Thoracic aorta (tissue), 2 donors: ENCODE measurements around the gene ASTL. TPM values are rescaled to one million over a fixed set of nuclear protein-coding genes. Genes with fewer than 3 reads are reported as not detected.

ENCODE experiments used
- ATAC-seq: fragments of 150-250 bp; one replicate; pipeline ENCODE4 v1.8.0; 2017; ENCODE audit warnings: low read depth; ENCODE audit not compliant: insufficient number of reproducible peaks, low FRiP score
- DNase-seq: peaks from one replicate; pipeline ENCODE4 v3.0.0-alpha.2; 2020; ENCODE audit warnings: low spot score
- H3K27ac ChIP-seq, 2 donors: fragments of 200-600 bp; sonication (generic); 1 replicate in 1 of 2; 2 replicates in 1 of 2; pipeline ENCODE4 v1.5.1; 2016; ENCODE audit warnings: mild to moderate bottlenecking in 2 of 2, moderate library complexity in 2 of 2
- H3K27me3 ChIP-seq: fragments of 200-600 bp; sonication (generic); replicated peaks from 2 replicates; pipeline ENCODE4 v1.6.0; 2016; ENCODE audit warnings: mild to moderate bottlenecking; ENCODE audit not compliant: insufficient read depth
- H3K36me3 ChIP-seq: fragments of 200-600 bp; sonication (generic); one replicate; pipeline ENCODE4 v1.5.1; 2016
- H3K4me1 ChIP-seq, 2 donors: fragments of 200-600 bp; sonication (generic); 1 replicate in 1 of 2; 2 replicates in 1 of 2; pipeline versions ENCODE4 v1.5.1 to v1.6.0; 2016; ENCODE audit warnings: low read depth in 2 of 2, mild to moderate bottlenecking in 1 of 2; ENCODE audit not compliant: control insufficient read depth in 1 of 2
- H3K4me3 ChIP-seq: fragments of 200-600 bp; sonication (generic); 2 replicates; pipeline ENCODE4 v1.5.1; 2016; ENCODE audit warnings: mild to moderate bottlenecking
- H3K9me3 ChIP-seq: fragments of 200-600 bp; sonication (generic); 2 replicates; pipeline ENCODE4 v1.5.1; 2016
- total RNA-seq, 2 donors: library from RNA; depleted of rRNA; stranded (reverse); fragments of >200 nt; gene quantifications; one replicate each; pipeline versions ENCODE4 v1.1.0 to v1.2.3, GENCODE V29; 2016
- TF ChIP-seq, protein P1 (sequence below): fragments of 200-600 bp; sonication (generic); IDR thresholded peaks from one replicate; pipeline ENCODE4 v1.5.1; 2019; ENCODE audit warnings: antibody characterized with exemption

ASTL gene
- total RNA-seq, 2 donors from 2014 or later = not detected

DNA sequence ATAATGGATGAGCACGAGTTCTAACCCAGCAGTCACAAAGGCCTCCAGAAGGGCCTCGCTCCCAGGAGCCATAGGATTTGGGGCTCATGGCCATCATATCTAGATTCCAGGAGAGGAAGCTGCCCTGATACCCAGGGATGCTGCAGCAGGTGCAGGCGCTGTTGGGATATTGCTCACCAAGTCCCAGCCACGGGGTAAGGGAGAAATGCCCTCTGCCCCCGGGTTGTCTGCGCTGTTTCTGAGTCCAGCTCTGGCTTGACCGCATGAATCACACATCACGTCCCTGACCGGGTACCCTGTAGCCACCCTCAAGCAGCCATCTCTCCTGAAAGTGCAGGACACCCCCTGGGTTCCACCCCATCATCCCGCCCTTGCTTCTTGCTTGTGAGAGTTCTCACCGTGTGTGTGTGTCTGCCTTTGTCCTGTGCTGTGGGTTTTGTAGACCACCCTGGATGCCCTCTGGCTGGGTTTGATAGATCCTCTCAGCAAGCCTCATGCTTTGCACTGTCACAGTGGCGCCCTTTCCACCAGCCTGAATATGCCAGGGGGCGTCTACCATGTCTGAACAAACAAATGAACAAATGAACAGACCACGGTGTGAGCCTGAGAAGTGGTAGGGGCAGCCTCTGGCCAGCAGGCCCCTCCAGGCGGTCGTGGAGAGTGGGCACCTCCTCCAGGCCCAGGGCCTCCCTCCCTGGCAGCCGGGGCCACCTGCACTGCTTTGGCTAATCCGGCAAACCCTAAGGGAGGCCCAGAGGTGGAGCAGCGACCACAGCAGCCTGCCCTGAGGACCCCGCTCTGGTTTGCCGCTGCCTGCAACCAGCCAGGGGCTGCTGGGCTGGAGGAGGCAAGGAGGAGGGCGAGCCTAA is 54.1 kb downstream of the ASTL start:
- Histone ChIP-seq H3K9me3 (no peaks in the 10 kb centered on the region), H3K4me3 (no peak overlapping the region), H3K27ac (peak overlapping the region in 1 of 2 donors; percentile 15), H3K4me1 (peaks cover 0 to 18% of the 10 kb centered on the region in 2 donors), H3K27me3 (no peaks in the 10 kb centered on the region), H3K36me3 (no peaks in the 10 kb centered on the region)
- TF ChIP-seq, protein P1, sequence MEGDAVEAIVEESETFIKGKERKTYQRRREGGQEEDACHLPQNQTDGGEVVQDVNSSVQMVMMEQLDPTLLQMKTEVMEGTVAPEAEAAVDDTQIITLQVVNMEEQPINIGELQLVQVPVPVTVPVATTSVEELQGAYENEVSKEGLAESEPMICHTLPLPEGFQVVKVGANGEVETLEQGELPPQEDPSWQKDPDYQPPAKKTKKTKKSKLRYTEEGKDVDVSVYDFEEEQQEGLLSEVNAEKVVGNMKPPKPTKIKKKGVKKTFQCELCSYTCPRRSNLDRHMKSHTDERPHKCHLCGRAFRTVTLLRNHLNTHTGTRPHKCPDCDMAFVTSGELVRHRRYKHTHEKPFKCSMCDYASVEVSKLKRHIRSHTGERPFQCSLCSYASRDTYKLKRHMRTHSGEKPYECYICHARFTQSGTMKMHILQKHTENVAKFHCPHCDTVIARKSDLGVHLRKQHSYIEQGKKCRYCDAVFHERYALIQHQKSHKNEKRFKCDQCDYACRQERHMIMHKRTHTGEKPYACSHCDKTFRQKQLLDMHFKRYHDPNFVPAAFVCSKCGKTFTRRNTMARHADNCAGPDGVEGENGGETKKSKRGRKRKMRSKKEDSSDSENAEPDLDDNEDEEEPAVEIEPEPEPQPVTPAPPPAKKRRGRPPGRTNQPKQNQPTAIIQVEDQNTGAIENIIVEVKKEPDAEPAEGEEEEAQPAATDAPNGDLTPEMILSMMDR = no peak
- no peak for ATAC-seq
- DNase-seq = no peak

DNA sequence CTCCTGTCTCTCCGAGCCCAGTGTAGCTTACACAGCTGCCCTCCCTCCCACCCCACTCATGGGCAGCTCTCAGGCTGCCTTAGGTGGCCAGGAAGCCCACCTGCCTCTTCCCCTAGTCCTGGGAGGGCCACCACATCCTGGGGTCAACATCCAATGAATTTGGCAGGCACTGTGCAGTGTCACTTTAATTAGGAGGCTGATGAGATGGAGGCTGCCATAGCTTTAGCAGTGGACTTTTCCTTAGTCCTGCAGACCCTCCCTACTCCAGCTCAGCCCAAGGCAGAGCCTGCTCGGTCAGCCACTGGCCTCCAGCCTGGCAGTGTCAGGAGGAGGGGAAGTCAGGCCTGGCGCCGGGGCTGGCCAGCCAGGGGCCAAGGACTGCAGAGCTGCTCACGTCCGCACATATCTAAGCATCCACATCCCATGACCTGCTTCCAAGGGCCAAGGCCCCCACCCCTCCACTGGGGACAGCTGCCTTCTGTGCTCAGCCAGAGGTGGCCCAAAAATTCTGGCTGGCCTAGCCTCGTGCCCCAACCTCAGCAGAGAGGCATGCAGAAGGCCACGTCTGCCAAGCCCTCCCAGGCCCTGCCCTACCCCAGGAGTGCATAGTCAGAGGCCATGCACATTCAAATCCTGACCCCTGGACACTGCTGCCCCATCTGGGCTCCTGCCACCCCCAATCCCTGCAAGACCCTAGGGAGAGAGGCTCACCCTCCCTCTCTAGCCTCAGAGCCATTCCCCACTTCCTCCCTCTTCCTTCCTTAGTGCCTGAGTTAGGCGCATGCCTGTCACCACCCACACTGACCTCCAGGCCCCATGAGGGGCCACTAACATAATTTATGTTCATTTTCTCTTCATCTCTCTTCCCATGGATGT is 55.0 kb downstream of the ASTL start:
- TF ChIP-seq, protein P1 = no peak
- Histone ChIP-seq H3K27ac (peak overlapping the region in 1 of 2 donors; percentile 15), H3K27me3 (no peaks in the 10 kb centered on the region), H3K4me1 (peaks cover 0 to 18% of the 10 kb centered on the region in 2 donors), H3K9me3 (no peaks in the 10 kb centered on the region), H3K36me3 (no peaks in the 10 kb centered on the region), H3K4me3 (no peak overlapping the region)
- no peak for ATAC-seq
- DNase-seq = no peak

DNA sequence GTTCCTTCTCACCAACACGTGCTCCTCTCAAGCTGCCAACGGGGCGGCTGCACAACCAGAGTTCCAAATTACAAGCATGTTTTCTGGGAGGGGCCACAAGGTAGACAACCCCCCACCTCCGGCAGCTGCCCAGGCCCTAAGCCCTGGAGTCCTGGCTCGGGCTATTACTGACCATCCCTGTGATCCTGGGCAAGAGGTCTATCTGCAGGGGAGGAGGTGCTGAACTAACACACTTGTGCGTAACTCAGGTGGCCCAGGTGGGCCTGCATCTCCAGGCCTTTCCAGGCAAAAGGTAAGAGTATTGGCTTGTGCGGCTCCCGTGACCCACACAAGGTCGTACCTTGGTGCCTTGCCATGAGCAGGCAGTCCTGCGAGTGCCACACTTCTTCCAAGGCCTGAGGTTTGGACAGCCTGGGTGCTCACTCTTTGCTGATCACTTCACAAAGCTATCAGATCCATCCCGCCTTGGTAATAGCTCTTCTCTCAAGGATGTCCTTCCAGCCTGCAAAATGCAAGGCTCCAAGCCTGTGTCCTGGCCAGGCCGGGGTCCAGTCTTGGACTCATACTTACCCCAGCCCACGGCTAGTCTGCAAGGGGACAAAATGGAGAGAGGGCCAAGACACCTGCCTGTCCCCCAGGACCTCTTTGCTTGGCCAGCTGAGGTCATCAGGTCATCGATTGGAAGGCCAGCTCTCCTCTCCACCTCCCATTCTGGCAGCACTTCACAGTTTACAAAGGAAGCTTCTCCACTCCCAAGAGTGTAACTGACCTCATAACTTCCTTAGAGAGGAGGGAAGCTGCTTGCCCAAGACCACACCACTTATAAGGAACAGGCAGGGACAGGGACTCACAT is 55.9 kb downstream of the ASTL start:
- DNase-seq (no peak), ATAC-seq (no peak)
- TF ChIP-seq, protein P1 = no peak
- Histone ChIP-seq H3K4me1 (peaks cover 0 to 18% of the 10 kb centered on the region in 2 donors), H3K27ac (peak overlapping the region in 1 of 2 donors; percentile 15), H3K9me3 (no peaks in the 10 kb centered on the region), H3K4me3 (no peak overlapping the region), H3K27me3 (no peaks in the 10 kb centered on the region), H3K36me3 (no peaks in the 10 kb centered on the region)

DNA sequence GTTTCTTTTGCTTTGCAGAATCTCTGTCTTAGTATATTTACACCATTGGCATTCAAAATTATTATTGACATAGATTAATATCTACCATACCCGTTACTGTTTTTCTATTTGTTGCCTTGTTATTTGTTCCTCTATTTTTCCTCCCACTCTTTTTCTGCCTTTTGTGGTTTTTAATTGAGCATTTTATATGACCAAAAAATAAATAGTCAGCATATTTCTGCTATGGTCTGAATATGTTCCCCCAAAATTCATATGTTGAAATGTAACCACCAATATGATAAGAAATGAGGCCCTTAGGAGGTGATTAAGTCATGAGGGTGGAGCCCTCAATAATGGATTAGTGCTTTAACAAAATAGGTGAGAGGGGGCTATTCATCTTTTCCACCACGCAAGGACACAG is 57.3 kb downstream of the ASTL start:
- no peak overlapping the region for H3K4me3 ChIP-seq
- TF ChIP-seq, protein P1 = no peak
- H3K27ac ChIP-seq = no peak overlapping the region
- peaks cover 0 to 18% of the 10 kb centered on the region in 2 donors for H3K4me1 ChIP-seq
- no peak for DNase-seq
- H3K27me3 ChIP-seq = no peaks in the 10 kb centered on the region
- no peaks in the 10 kb centered on the region for H3K36me3 ChIP-seq
- no peaks in the 10 kb centered on the region for H3K9me3 ChIP-seq
- no peak for ATAC-seq
